GM12872 (cell line): ENCODE data around the gene ZMIZ2.

Experiments used
- CTCF ChIP-seq: IDR thresholded peaks from 3 replicates; pipeline ENCODE4 v1.5.1; 2011; ENCODE audit warnings: low read depth, mild to moderate bottlenecking, low read length, moderate library complexity; ENCODE audit not compliant: insufficient read depth

ZMIZ2 gene

GRCh38 chr7:44757739-44758138 is 9.1 kb downstream of the ZMIZ2 start:
- TF ChIP-seq CTCF = no peak

GRCh38 chr7:44759246-44759645 is 10.6 kb downstream of the ZMIZ2 start:
- no peak for TF ChIP-seq CTCF

GRCh38 chr7:44760034-44760580 is 11.5 kb downstream of the ZMIZ2 start:
- no peak for TF ChIP-seq CTCF

GRCh38 chr7:44761207-44762161 is 12.8 kb downstream of the ZMIZ2 start:
- TF ChIP-seq CTCF = no peak

- no peak for TF ChIP-seq CTCF
These were observed 13.7 kb downstream of the ZMIZ2 start for GRCh38 chr7:44762300-44762699.

- no peak for TF ChIP-seq CTCF
These were observed 14.3 kb downstream of the ZMIZ2 start for GRCh38 chr7:44762726-44763522.

- no peak for TF ChIP-seq CTCF
These were observed 15.4 kb downstream of the ZMIZ2 start for GRCh38 chr7:44764081-44764480.
